SK-N-SH (cell line): ENCODE measurements around the gene SAA4. TPM values are rescaled to one million over a fixed set of nuclear protein-coding genes. Genes with fewer than 3 reads are reported as not detected.

Experiments used
- CTCF ChIA-PET: fragments of 300-600, 350-600 bp; formaldehyde crosslinking; extraction: SDS; loops from one replicate; lab custom pipeline; 2021; lab: Yijun Ruan, JAX
- POLR2A ChIA-PET: fragments of 350-600 bp; sonication (Branson Sonifier 250); formaldehyde crosslinking; extraction: SDS; loops from one replicate; lab custom pipeline; 2020; ENCODE audit warnings: antibody characterized with exemption, inconsistent platforms; lab: Yijun Ruan, JAX
- DNase-seq: peaks from one replicate; pipeline ENCODE4 v3.0.0; 2012
- H2AFZ ChIP-seq: fragments of 200-600 bp; sonication (generic); 2 replicates; pipeline ENCODE4 v1.8.1; 2016; ENCODE audit warnings: antibody characterized with exemption, mild to moderate bottlenecking, low read depth
- H3F3A ChIP-seq: fragments of 200-600 bp; sonication (generic); replicated peaks from 2 replicates; pipeline ENCODE3; 2016; ENCODE audit warnings: antibody characterized with exemption, mild to moderate bottlenecking; ENCODE audit not compliant: insufficient read depth
- H3K27ac ChIP-seq, 2 experiments: fragments of 200-500 bp in 1 of 2; fragments of 200-600 bp in 1 of 2; sonication (Bioruptor generic) in 1 of 2; sonication (generic), shearing (Covaris generic) in 1 of 2; 2 replicates each; pipeline versions ENCODE4 v1.5.1 to v1.6.1; 2014 to 2016; ENCODE audit warnings: low read depth in 2 of 2, inconsistent platforms in 1 of 2, low read length in 1 of 2, mild to moderate bottlenecking in 1 of 2, mixed read lengths in 1 of 2
- H3K27me3 ChIP-seq: fragments of 200-600 bp; sonication (generic), shearing (Covaris generic); 2 replicates; pipeline ENCODE4 v1.6.1; 2016; ENCODE audit warnings: mixed run types; ENCODE audit not compliant: insufficient read depth
- H3K36me3 ChIP-seq, 2 experiments: fragments of 200-500 bp in 1 of 2; fragments of 200-600 bp in 1 of 2; sonication (Bioruptor generic) in 1 of 2; sonication (generic) in 1 of 2; replicated peaks in 1 of 2; 2 replicates each; pipeline versions ENCODE3 to v1.5.1; 2014 to 2016; ENCODE audit warnings: low read length in 1 of 2, mild to moderate bottlenecking in 1 of 2; ENCODE audit not compliant: insufficient read depth in 2 of 2, control insufficient read depth in 1 of 2
- H3K4me1 ChIP-seq, 2 experiments: fragments of 200-500 bp in 1 of 2; fragments of 200-600 bp in 1 of 2; sonication (Bioruptor generic) in 1 of 2; sonication (generic), shearing (Covaris generic) in 1 of 2; 2 replicates each; pipeline versions ENCODE4 v1.5.1 to v1.6.1; 2014 to 2016; ENCODE audit warnings: low read depth in 1 of 2, low read length in 1 of 2, mixed run types in 1 of 2; ENCODE audit not compliant: insufficient read depth in 2 of 2, control insufficient read depth in 1 of 2
- H3K4me2 ChIP-seq: fragments of 200-600 bp; sonication (generic), shearing (Covaris generic); 2 replicates; pipeline ENCODE4 v1.6.1; 2017; ENCODE audit warnings: mixed run types
- H3K4me3 ChIP-seq, 2 experiments: fragments of 200-500 bp in 1 of 2; fragments of 200-600 bp in 1 of 2; sonication (Bioruptor generic) in 1 of 2; sonication (generic), shearing (Covaris generic) in 1 of 2; 2 replicates each; pipeline versions ENCODE4 v1.5.1 to v1.8.1; 2014 to 2016; ENCODE audit warnings: low read depth in 2 of 2, inconsistent platforms in 1 of 2, low read length in 1 of 2, mild to moderate bottlenecking in 1 of 2, mixed read lengths in 1 of 2, moderate library complexity in 1 of 2
- H3K79me2 ChIP-seq: fragments of 200-600 bp; sonication (generic); 2 replicates; pipeline ENCODE4 v1.8.1; 2017; ENCODE audit warnings: mild to moderate bottlenecking; ENCODE audit not compliant: insufficient read depth
- H3K9ac ChIP-seq: fragments of 200-600 bp; sonication (generic); 2 replicates; pipeline ENCODE4 v1.6.1; 2017; ENCODE audit warnings: mixed run types
- H3K9me2 ChIP-seq: fragments of 200-600 bp; sonication (generic); 2 replicates; pipeline ENCODE4 v1.6.1; 2017; ENCODE audit warnings: mixed run types
- H3K9me3 ChIP-seq: fragments of 200-600 bp; sonication (generic); 2 replicates; pipeline ENCODE4 v1.6.1; 2017; ENCODE audit warnings: mixed run types, mild to moderate bottlenecking, moderate library complexity
- H4K20me1 ChIP-seq: fragments of 200-600 bp; sonication (generic); 2 replicates; pipeline ENCODE4 v1.6.1; 2017; ENCODE audit warnings: mild to moderate bottlenecking, mixed run types; ENCODE audit not compliant: insufficient read depth
- CHD2 ChIP-seq: fragments of 150-350 bp; IDR thresholded peaks from 2 replicates; pipeline ENCODE4 v1.6.1; 2018; ENCODE audit warnings: low read length; ENCODE audit not compliant: partially characterized antibody
- CTCF ChIP-seq: fragments of 200-600 bp; sonication (generic); IDR thresholded peaks from 2 replicates; pipeline ENCODE4 v1.6.1; 2017; ENCODE audit warnings: antibody characterized with exemption, mild to moderate bottlenecking, moderate library complexity
- ELF1 ChIP-seq: IDR thresholded peaks from 2 replicates; pipeline ENCODE4 v1.4.0; 2012
- EP300 ChIP-seq, 2 experiments: IDR thresholded peaks; 2 replicates each; pipeline versions ENCODE4 v1.4.0 to v1.6.1; 2012; ENCODE audit warnings: borderline replicate concordance in 1 of 2, low read depth in 1 of 2, low read length in 1 of 2
- FOXJ3 ChIP-seq: sonication (generic); formaldehyde crosslinking; IDR thresholded peaks from 2 replicates; pipeline ENCODE4 v1.5.1; 2020; ENCODE audit warnings: mild to moderate bottlenecking, missing genetic modification reagents
- MXI1 ChIP-seq: IDR thresholded peaks from 2 replicates; pipeline ENCODE4 v1.6.1; 2012; ENCODE audit warnings: mild to moderate bottlenecking, low read depth, low read length, improper control_type of control experiment
- NFIC ChIP-seq: IDR thresholded peaks from 2 replicates; pipeline ENCODE4 v1.4.0; 2012; ENCODE audit warnings: borderline replicate concordance
- POLR2AphosphoS5 ChIP-seq: IDR thresholded peaks from 2 replicates; pipeline ENCODE4 v1.6.1; 2012; ENCODE audit warnings: low read depth, low read length
- TEAD4 ChIP-seq: IDR thresholded peaks from 2 replicates; pipeline ENCODE4 v1.4.0; 2012; ENCODE audit warnings: mild to moderate bottlenecking, borderline replicate concordance; ENCODE audit not compliant: insufficient read depth
- USF2 ChIP-seq: fragments of 150-350 bp; IDR thresholded peaks from 2 replicates; pipeline ENCODE4 v1.6.1; 2017; ENCODE audit warnings: antibody characterized with exemption, low read length, low read depth, borderline replicate concordance
- WGBS: methylation state at CpG from one replicate; pipeline ENCODE4 v1.1.6; 2017; ENCODE audit warnings: low lambda C conversion rate; 5-methylcytosine and 5-hydroxymethylcytosine counted together
- polyA plus RNA-seq, 3 experiments: library from polyadenylated mRNA; depleted of rRNA; stranded (reverse); fragments of >200 nt; gene quantifications; 2 replicates each; pipeline ENCODE4 v1.2.3, GENCODE V29; 2012
- small RNA-seq, 7 experiments: library from RNA; depleted of rRNA; stranded (forward); fragments of <200 nt; gene quantifications; one replicate each; pipeline ENCODE3, GENCODE V24; 2012
- TF ChIP-seq, protein P1 (sequence below): fragments of 150-350 bp; IDR thresholded peaks from 2 replicates; pipeline ENCODE4 v1.6.1; 2016; ENCODE audit warnings: mild to moderate bottlenecking, low read depth, low read length
- TF ChIP-seq, protein P2 (sequence below): IDR thresholded peaks from 2 replicates; pipeline ENCODE4 v1.6.1; 2012; ENCODE audit warnings: mild to moderate bottlenecking, low read depth, low read length, moderate library complexity

The SAA4 gene
- polyA plus RNA-seq, 1 of the 3 experiments (the other 2 are of a cell fraction): not detected

GRCh38 chr11:18188796-18189195 is 47.8 kb downstream of the SAA4 start:
- Histone ChIP-seq H3K36me3 (no peaks in the 10 kb centered on the region), H3K4me1 (no peaks in the 10 kb centered on the region), H2AFZ (no peak overlapping the region), H3K9ac (no peak overlapping the region), H3K27ac (no peak overlapping the region), H4K20me1 (no peaks in the 10 kb centered on the region), H3K4me3 (no peak overlapping the region), H3K4me2 (no peak overlapping the region), H3F3A (no peaks in the 10 kb centered on the region), H3K27me3 (no peaks in the 10 kb centered on the region; the same call in 1 of the 2 replicates), H3K9me2 (no peaks in the 10 kb centered on the region), H3K79me2 (no peaks in the 10 kb centered on the region), H3K9me3 (no peaks in the 10 kb centered on the region)
- POLR2A ChIA-PET: no interaction called here
- CTCF ChIA-PET: interaction anchor here (1.1 to 3.3 kb wide), 4 partner anchors 15 to 33 kb away, joined by 3 to 9 read pairs (median 4); no protein-coding TSS in a partner anchor
- WGBS: 55% methylated on average over 24 of the region's 24 CpGs
- TF ChIP-seq EP300 (IDR thresholded peaks at IDR 0.05; ENCODE audit: borderline replicate concordance in 1 of 2, low read depth in 1 of 2, low read length in 1 of 2) (no peak), MXI1 (no peak), FOXJ3 (CRISPR knock-in tag) (no peak), ELF1 (no peak), NFIC (no peak), POLR2AphosphoS5 (no peak), USF2 (no peak), TEAD4 (no peak), CHD2 (no peak), CTCF (no peak)
- TF ChIP-seq, protein P1, sequence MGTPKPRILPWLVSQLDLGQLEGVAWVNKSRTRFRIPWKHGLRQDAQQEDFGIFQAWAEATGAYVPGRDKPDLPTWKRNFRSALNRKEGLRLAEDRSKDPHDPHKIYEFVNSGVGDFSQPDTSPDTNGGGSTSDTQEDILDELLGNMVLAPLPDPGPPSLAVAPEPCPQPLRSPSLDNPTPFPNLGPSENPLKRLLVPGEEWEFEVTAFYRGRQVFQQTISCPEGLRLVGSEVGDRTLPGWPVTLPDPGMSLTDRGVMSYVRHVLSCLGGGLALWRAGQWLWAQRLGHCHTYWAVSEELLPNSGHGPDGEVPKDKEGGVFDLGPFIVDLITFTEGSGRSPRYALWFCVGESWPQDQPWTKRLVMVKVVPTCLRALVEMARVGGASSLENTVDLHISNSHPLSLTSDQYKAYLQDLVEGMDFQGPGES: no peak
- TF ChIP-seq, protein P2, sequence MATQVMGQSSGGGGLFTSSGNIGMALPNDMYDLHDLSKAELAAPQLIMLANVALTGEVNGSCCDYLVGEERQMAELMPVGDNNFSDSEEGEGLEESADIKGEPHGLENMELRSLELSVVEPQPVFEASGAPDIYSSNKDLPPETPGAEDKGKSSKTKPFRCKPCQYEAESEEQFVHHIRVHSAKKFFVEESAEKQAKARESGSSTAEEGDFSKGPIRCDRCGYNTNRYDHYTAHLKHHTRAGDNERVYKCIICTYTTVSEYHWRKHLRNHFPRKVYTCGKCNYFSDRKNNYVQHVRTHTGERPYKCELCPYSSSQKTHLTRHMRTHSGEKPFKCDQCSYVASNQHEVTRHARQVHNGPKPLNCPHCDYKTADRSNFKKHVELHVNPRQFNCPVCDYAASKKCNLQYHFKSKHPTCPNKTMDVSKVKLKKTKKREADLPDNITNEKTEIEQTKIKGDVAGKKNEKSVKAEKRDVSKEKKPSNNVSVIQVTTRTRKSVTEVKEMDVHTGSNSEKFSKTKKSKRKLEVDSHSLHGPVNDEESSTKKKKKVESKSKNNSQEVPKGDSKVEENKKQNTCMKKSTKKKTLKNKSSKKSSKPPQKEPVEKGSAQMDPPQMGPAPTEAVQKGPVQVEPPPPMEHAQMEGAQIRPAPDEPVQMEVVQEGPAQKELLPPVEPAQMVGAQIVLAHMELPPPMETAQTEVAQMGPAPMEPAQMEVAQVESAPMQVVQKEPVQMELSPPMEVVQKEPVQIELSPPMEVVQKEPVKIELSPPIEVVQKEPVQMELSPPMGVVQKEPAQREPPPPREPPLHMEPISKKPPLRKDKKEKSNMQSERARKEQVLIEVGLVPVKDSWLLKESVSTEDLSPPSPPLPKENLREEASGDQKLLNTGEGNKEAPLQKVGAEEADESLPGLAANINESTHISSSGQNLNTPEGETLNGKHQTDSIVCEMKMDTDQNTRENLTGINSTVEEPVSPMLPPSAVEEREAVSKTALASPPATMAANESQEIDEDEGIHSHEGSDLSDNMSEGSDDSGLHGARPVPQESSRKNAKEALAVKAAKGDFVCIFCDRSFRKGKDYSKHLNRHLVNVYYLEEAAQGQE: no peak
- no peak for DNase-seq

Small RNAs within 50 kb of the gene (small RNA-seq; reads per million reads assigned to genes)
- 0 reads per million in 7 experiments for gene RNA5SP333
- 0 reads per million in 7 experiments for gene RNA5SP334

Other genes with a start within 250 kb of the SAA4 start
- gene SERGEF, start 223.8 kb downstream of the SAA4 start, polyA plus RNA-seq (2012; rRNA removed): 20.6 and 23.1 TPM in 2 replicates
- gene TPH1, start 190.5 kb downstream of the SAA4 start, polyA plus RNA-seq (2012; rRNA removed): 0.02 and 0.03 TPM in 2 replicates
- 17.9 and 19.6 TPM in 2 replicates for gene SAAL1, start 130.7 kb downstream of the SAA4 start, polyA plus RNA-seq (2012; rRNA removed)
- not detected in 2 replicates for gene MRGPRX3, start 104.2 kb downstream of the SAA4 start, polyA plus RNA-seq (2012; rRNA removed)
- gene MRGPRX4, start 64.0 kb downstream of the SAA4 start, polyA plus RNA-seq (2012; rRNA removed): not detected in 2 replicates
- gene SAA2, start 11.9 kb upstream of the SAA4 start, polyA plus RNA-seq (2012; rRNA removed): not detected in 2 replicates
- not detected in 2 replicates for gene SAA1, start 29.5 kb upstream of the SAA4 start, polyA plus RNA-seq (2012; rRNA removed)
- gene HPS5, start 85.3 kb upstream of the SAA4 start, polyA plus RNA-seq (2012; rRNA removed): 8.2 and 10.8 TPM in 2 replicates
- 31.2 and 40.4 TPM in 2 replicates for gene GTF2H1, start 85.8 kb upstream of the SAA4 start, polyA plus RNA-seq (2012; rRNA removed)
- gene LDHA, start 157.8 kb upstream of the SAA4 start, polyA plus RNA-seq (2012; rRNA removed): 524 and 592 TPM in 2 replicates
- gene LDHC, start 175.5 kb upstream of the SAA4 start, polyA plus RNA-seq (2012; rRNA removed): not detected in 2 replicates
- not detected in 2 replicates for gene LDHAL6A, start 219.1 kb upstream of the SAA4 start, polyA plus RNA-seq (2012; rRNA removed)